Measurements from ENCODE around the gene TDG. TPM values are rescaled to one million over a fixed set of nuclear protein-coding genes. Genes with fewer than 3 reads are reported as not detected.

TDG gene
- total RNA-seq, 2 experiments from 2014 or later = 18.0 to 19.3 TPM

DNA sequence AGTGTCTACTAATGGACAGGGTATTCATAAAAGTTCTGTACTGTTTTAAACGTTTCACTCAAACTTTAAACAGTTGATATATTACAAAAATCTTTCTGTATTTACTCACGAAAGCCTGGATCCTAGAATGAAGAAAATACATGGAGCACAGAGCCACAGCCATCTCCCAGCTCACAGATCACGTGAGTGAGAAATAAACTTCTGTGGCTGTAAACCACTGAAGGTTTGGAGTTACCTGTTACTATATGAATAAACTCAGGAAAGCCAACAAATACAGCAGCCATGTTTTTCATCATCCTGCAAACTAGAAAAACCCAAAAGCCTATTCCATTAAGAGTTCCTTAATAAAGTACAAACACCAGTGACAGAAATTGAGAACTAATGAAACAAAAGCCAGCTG lies 867 bp upstream of the TDG start:
- H3K4me1 Mint-ChIP-seq (ENCODE audit: low read depth) = peaks cover 45% of the 10 kb centered on the region

DNA sequence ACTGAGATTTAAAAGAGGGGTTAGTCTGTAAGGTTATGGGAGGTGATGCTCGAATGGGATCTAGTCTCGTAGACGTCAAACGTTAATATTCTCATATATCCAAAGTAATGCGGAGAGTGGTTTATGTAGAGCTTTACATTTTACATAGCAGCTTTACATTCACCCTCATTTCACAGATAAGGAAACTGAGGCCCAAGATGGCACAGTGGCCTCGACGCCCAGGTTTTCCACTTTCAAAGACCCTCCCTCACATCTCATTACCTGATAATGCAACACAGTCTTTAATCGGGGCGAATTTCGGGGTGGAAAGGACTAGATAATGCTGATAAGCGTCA lies 450 bp upstream of the TDG start:
- peak overlapping the region; percentile 96 for H3K4me3 Mint-ChIP-seq
- H3K4me1 Mint-ChIP-seq (ENCODE audit: low read depth) = peaks cover 46% of the 10 kb centered on the region
- no peaks in the 10 kb centered on the region for H3K27me3 Mint-ChIP-seq (ENCODE audit: low read depth)
- intact Hi-C loops (cut with micrococcal nuclease) = loop anchor here (1.0 to 5.0 kb wide), 12 partner anchors 8 to 1142 kb away; partner anchors contain the start of genes HCFC2, HSP90B1, NFYB and NT5DC3
- CTCF ChIA-PET = interaction anchor here (0.6 to 2.2 kb wide), 5 partner anchors 9 to 249 kb away, joined by 3 to 14 read pairs (median 5); a partner anchor contains a TSS
- H3K9me3 Mint-ChIP-seq = no peaks in the 10 kb centered on the region
- no peak for DNase-seq
- H3K27ac Mint-ChIP-seq = peak overlapping the region; percentile 97
- H3K36me3 Mint-ChIP-seq (ENCODE audit: low read depth) = peaks cover 17% of the 10 kb centered on the region

More for the DNA sequence above, 867 bp upstream of the TDG start:
- Mint-ChIP-seq H3K27ac (peak overlapping the region; percentile 97), H3K4me3 (peak overlapping the region; percentile 96), H3K27me3 (ENCODE audit: low read depth) (no peaks in the 10 kb centered on the region), H3K36me3 (ENCODE audit: low read depth) (peaks cover 17% of the 10 kb centered on the region), H3K9me3 (no peaks in the 10 kb centered on the region)
- intact Hi-C loops (cut with micrococcal nuclease) = loop anchor here (1.0 to 5.0 kb wide), 12 partner anchors 8 to 1142 kb away; partner anchors contain the start of genes HCFC2, HSP90B1, NFYB and NT5DC3
- CTCF ChIA-PET = interaction anchor here (0.6 to 1.8 kb wide), 3 partner anchors 12 to 250 kb away, joined by 4 to 6 read pairs (median 5); no protein-coding TSS in a partner anchor
- no peak for DNase-seq

DNA sequence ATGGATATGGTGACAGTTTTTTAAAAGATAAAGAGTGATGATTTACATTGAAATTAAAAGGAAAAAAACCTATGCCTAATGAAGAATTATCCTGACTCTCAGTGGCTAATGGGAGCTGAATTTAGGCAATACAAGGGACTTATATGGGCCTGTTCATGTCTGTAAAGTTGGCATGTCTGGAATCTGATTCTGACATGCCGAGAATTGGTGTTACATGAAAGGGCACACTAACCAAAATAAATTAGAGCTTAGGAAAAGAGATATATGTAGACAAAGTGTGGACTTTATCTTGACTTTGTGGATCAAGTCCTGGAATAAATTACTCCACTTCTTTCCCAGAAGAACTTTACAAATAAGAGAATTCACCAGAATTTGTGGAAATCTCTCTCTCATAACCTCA lies 1.1 kb downstream of the TDG start:
- Mint-ChIP-seq H3K27me3 (ENCODE audit: low read depth) (no peaks in the 10 kb centered on the region), H3K27ac (peak overlapping the region; percentile 97), H3K4me1 (ENCODE audit: low read depth) (peaks cover 55% of the 10 kb centered on the region), H3K36me3 (ENCODE audit: low read depth) (peaks cover 17% of the 10 kb centered on the region), H3K4me3 (peak overlapping the region; percentile 96), H3K9me3 (no peaks in the 10 kb centered on the region)
- CTCF ChIA-PET = interaction anchor here (0.6 to 2.2 kb wide), 5 partner anchors 10 to 881 kb away, joined by 3 to 14 read pairs (median 3); a partner anchor contains a TSS
- intact Hi-C loops (cut with micrococcal nuclease) = loop anchor here (5.0 kb wide), 1 partner anchor 1141 kb away; the partner anchor contains the start of gene WASHC4
- no peak for DNase-seq

- DNase-seq = no peak
- Mint-ChIP-seq H3K4me1 (ENCODE audit: low read depth) (peaks cover 61% of the 10 kb centered on the region), H3K36me3 (ENCODE audit: low read depth) (peaks cover 23% of the 10 kb centered on the region), H3K27me3 (ENCODE audit: low read depth) (no peaks in the 10 kb centered on the region), H3K27ac (peak overlapping the region; percentile 4), H3K9me3 (no peaks in the 10 kb centered on the region), H3K4me3 (no peak overlapping the region)
- intact Hi-C loops (cut with micrococcal nuclease) = loop anchor here (5.0 kb wide), 1 partner anchor 1138 kb away; the partner anchor contains the start of gene WASHC4
- CTCF ChIA-PET = interaction anchor here (1.3 kb wide), 1 partner anchor 10 kb away, joined by 3 read pairs; no protein-coding TSS in a partner anchor
These were observed 3.7 kb downstream of the TDG start for GRCh38 chr12:103969391-103969790.

DNA sequence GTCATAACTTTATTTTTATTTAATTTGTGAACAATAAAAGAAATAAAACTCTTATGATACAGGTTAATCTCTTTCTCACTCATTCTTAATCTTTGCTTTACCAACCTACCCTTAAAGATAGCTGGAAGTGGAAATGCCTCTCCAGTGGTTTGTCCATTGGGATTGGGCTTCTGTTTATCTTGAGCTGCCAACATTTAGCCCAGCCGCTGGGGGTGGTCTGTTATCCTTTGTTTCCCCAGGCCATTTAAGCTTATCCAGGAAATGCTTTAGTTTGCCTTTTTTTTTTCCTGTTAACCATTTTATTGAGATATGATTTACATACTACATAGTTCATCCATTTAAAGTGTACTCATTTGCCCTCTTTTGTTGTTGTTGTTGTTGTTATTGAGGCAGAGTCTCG lies 8.2 kb downstream of the TDG start:
- peaks cover 37% of the 10 kb centered on the region for H3K4me1 Mint-ChIP-seq (ENCODE audit: low read depth)
- no peak for DNase-seq
- no peak overlapping the region for H3K27ac Mint-ChIP-seq
- peaks cover 21% of the 10 kb centered on the region for H3K36me3 Mint-ChIP-seq (ENCODE audit: low read depth)
- intact Hi-C loops (cut with micrococcal nuclease) = no loop called here
- no peak overlapping the region for H3K4me3 Mint-ChIP-seq
- H3K9me3 Mint-ChIP-seq = no peaks in the 10 kb centered on the region
- CTCF ChIA-PET = interaction anchor here (0.6 to 1.5 kb wide), 4 partner anchors 42 to 135 kb away, joined by 3 to 4 read pairs (median 3); no protein-coding TSS in a partner anchor
- H3K27me3 Mint-ChIP-seq (ENCODE audit: low read depth) = no peaks in the 10 kb centered on the region

GRCh38 chr12:103975368-103975767 lies 9.7 kb downstream of the TDG start:
- H3K4me1 Mint-ChIP-seq (ENCODE audit: low read depth) = peaks cover 28% of the 10 kb centered on the region
- no peak for DNase-seq
- intact Hi-C loops (cut with micrococcal nuclease) = no loop called here
- H3K36me3 Mint-ChIP-seq (ENCODE audit: low read depth) = peaks cover 24% of the 10 kb centered on the region
- H3K27me3 Mint-ChIP-seq (ENCODE audit: low read depth) = no peaks in the 10 kb centered on the region
- H3K27ac Mint-ChIP-seq = no peak overlapping the region
- H3K9me3 Mint-ChIP-seq = no peaks in the 10 kb centered on the region
- CTCF ChIA-PET = no interaction called here
- H3K4me3 Mint-ChIP-seq = no peak overlapping the region

GRCh38 chr12:103978384-103978982 lies 12.8 kb downstream of the TDG start:
- CTCF ChIA-PET = no interaction called here
- no peak for DNase-seq
- H3K27me3 Mint-ChIP-seq (ENCODE audit: low read depth) = no peaks in the 10 kb centered on the region
- no peaks in the 10 kb centered on the region for H3K9me3 Mint-ChIP-seq
- H3K4me1 Mint-ChIP-seq (ENCODE audit: low read depth) = peaks cover 10% of the 10 kb centered on the region
- H3K4me3 Mint-ChIP-seq = no peak overlapping the region
- intact Hi-C loops (cut with micrococcal nuclease) = no loop called here
- H3K27ac Mint-ChIP-seq = peak overlapping the region; percentile 1
- H3K36me3 Mint-ChIP-seq (ENCODE audit: low read depth) = peaks cover 30% of the 10 kb centered on the region

DNA sequence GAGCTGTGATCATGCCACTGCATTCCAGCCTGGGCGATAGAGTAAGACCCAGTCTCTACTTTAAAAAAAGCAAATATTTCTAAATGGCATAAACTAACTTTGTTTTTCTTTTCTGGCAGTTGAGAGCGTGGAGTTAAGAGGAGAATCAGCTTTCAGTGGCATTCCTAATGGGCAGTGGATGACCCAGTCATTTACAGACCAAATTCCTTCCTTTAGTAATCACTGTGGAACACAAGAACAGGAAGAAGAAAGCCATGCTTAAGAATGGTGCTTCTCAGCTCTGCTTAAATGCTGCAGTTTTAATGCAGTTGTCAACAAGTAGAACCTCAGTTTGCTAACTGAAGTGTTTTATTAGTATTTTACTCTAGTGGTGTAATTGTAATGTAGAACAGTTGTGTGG lies 21.2 kb downstream of the TDG start:
- CTCF ChIA-PET = no interaction called here
- no peaks in the 10 kb centered on the region for H3K27me3 Mint-ChIP-seq (ENCODE audit: low read depth)
- no peak overlapping the region for H3K4me3 Mint-ChIP-seq
- no peak overlapping the region for H3K27ac Mint-ChIP-seq
- DNase-seq = no peak
- no peaks in the 10 kb centered on the region for H3K4me1 Mint-ChIP-seq (ENCODE audit: low read depth)
- no peaks in the 10 kb centered on the region for H3K9me3 Mint-ChIP-seq
- intact Hi-C loops (cut with micrococcal nuclease) = no loop called here
- peaks cover 14% of the 10 kb centered on the region for H3K36me3 Mint-ChIP-seq (ENCODE audit: low read depth)

DNA sequence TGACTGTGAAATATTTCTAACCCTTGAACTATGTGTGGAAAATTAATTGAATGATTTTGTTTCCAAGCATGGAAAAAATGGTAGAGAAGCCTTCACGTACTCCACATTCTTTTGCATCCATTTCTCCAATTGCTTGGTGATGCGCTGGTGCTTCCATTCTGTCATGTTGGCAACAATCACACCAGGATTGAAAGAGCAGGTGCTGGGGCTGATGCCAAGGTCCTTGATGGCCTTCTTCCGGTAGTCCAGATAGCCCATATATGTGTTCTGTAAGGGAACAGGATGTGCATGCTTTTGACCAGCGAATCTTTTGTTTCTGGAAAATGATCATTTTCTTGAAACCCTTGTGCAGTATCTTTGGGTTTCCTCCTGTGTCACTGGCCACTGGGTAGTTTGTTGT lies 28.6 kb downstream of the TDG start:
- intact Hi-C loops (cut with micrococcal nuclease) = no loop called here
- no peaks in the 10 kb centered on the region for H3K36me3 Mint-ChIP-seq (ENCODE audit: low read depth)
- H3K9me3 Mint-ChIP-seq = no peaks in the 10 kb centered on the region
- CTCF ChIA-PET = no interaction called here
- no peaks in the 10 kb centered on the region for H3K4me1 Mint-ChIP-seq (ENCODE audit: low read depth)
- H3K27me3 Mint-ChIP-seq (ENCODE audit: low read depth) = peaks cover 3% of the 10 kb centered on the region
- no peak overlapping the region for H3K27ac Mint-ChIP-seq
- no peak for DNase-seq
- no peak overlapping the region for H3K4me3 Mint-ChIP-seq

DNA sequence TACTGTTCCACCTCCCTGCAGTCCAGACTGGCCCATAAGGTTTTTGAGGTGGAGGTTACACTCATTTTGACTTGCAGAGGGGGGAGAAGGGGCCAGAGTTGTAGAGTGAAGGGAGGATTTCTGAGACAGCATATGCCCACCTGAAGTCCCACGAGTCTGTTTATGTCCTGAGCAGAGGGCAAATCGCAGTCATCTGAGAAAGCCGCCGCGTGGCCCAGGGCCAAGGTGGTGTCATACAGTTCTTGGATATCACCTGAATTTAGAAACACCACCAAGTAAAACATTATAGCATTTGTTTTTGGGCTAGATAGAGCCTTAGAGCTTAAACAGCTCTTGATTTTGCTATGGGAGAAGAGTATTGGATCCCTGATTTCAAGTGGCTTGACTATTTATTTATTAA lies 30.9 kb downstream of the TDG start:
- no peaks in the 10 kb centered on the region for H3K9me3 Mint-ChIP-seq
- no peak overlapping the region for H3K27ac Mint-ChIP-seq
- H3K27me3 Mint-ChIP-seq (ENCODE audit: low read depth) = peaks cover 9% of the 10 kb centered on the region
- H3K36me3 Mint-ChIP-seq (ENCODE audit: low read depth) = no peaks in the 10 kb centered on the region
- intact Hi-C loops (cut with micrococcal nuclease) = no loop called here
- DNase-seq = no peak
- no peak overlapping the region for H3K4me3 Mint-ChIP-seq
- peaks cover 2% of the 10 kb centered on the region for H3K4me1 Mint-ChIP-seq (ENCODE audit: low read depth)
- CTCF ChIA-PET = interaction anchor here (1.2 kb wide), 1 partner anchor 118 kb away, joined by 4 read pairs; no protein-coding TSS in a partner anchor

DNA sequence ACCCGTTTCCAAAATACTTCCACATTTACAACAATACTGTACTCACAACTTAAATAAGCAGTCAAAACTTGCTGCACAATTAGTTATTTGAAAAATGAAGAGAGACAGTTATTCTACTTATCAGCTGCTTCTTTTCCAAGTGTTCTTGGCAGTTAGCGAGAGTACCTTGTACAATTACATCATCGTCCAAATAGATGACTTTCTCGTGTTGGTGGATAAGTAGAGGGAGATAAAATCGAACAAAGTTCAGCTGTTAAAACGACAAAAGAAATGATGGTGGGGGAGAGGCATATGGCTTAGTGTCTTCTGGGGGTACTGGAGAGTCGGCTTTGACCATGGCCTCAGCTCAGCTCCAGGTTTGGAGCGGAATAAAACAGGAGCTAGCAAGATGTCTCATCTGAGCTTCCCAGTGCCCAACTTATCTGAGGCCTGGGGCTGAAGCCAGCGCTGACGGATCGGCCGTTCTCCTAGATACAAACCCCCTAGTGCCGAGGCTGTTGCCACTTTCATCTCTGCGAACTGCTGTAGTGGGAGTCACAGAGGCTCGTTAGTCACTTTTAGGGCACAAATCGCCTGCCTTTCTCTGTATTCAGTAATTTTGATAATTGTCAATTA lies 31.7 kb downstream of the TDG start:
- H3K4me1 Mint-ChIP-seq (ENCODE audit: low read depth) = peaks cover 2% of the 10 kb centered on the region
- no peaks in the 10 kb centered on the region for H3K9me3 Mint-ChIP-seq
- H3K27ac Mint-ChIP-seq = no peak overlapping the region
- H3K36me3 Mint-ChIP-seq (ENCODE audit: low read depth) = no peaks in the 10 kb centered on the region
- peaks cover 9% of the 10 kb centered on the region for H3K27me3 Mint-ChIP-seq (ENCODE audit: low read depth)
- DNase-seq = no peak
- intact Hi-C loops (cut with micrococcal nuclease) = no loop called here
- CTCF ChIA-PET = interaction anchor here (0.7 kb wide), 1 partner anchor 111 kb away, joined by 5 read pairs; no protein-coding TSS in a partner anchor
- no peak overlapping the region for H3K4me3 Mint-ChIP-seq

DNA sequence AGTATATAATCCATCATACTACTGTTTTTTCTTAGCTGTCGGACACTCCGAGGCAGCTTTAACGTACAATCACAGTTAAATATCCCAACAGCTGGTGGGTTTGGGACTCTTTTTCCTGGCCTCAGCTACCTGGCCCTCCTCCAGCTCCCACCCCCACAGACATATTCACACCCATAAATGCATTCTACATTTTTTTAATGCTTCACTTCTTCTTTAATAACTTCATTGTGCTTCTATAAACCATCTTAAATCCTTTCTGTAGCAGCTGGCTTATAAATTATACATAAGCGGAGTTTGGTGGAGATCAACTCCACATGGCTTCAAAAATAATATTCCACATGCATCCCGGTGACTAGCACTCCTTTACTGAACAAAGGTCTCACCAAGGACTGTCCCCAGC lies 33.3 kb downstream of the TDG start:
- no peaks in the 10 kb centered on the region for H3K36me3 Mint-ChIP-seq (ENCODE audit: low read depth)
- intact Hi-C loops (cut with micrococcal nuclease) = no loop called here
- no peak overlapping the region for H3K27ac Mint-ChIP-seq
- CTCF ChIA-PET = interaction anchor here (0.7 kb wide), 1 partner anchor 10 kb away, joined by 3 read pairs; no protein-coding TSS in a partner anchor
- H3K4me3 Mint-ChIP-seq = no peak overlapping the region
- H3K27me3 Mint-ChIP-seq (ENCODE audit: low read depth) = peaks cover 18% of the 10 kb centered on the region
- no peak for DNase-seq
- H3K4me1 Mint-ChIP-seq (ENCODE audit: low read depth) = peaks cover 2% of the 10 kb centered on the region
- no peaks in the 10 kb centered on the region for H3K9me3 Mint-ChIP-seq

Data from activated naive CD4-positive, alpha-beta T cell treated with anti-CD3 and anti-CD28 coated beads for 36 hours (primary cell).